Uterus (tissue), 2 donors: ENCODE measurements around the gene E2F2.

Experiments
- CTCF ChIP-seq, 4 experiments: fragments of 200-600 bp in 2 of 4; fragments of 450-650 bp in 2 of 4; sonication (generic) in 2 of 4; IDR thresholded peaks; one replicate each; pipeline ENCODE4 v1.5.1; 2016 to 2019; ENCODE audit warnings: antibody characterized with exemption in 4 of 4, mild to moderate bottlenecking in 2 of 4, moderate library complexity in 1 of 4
- POLR2A ChIP-seq, 2 donors: fragments of 450-650 bp; IDR thresholded peaks; one replicate each; pipeline ENCODE4 v1.6.1; 2016; ENCODE audit warnings: antibody characterized with exemption in 2 of 2, mild to moderate bottlenecking in 1 of 2, moderate library complexity in 1 of 2

GRCh38 chr1:23558872-23559135 lies 27.8 kb upstream of the E2F2 start:
- TF ChIP-seq CTCF (IDR thresholded peaks at IDR 0.05): no peak
- TF ChIP-seq POLR2A (IDR thresholded peaks at IDR 0.05): no peak
